ENCODE measurements around the gene LYST. TPM values are rescaled to one million over a fixed set of nuclear protein-coding genes. Genes with fewer than 3 reads are reported as not detected.
"Not testable (repeated sequence)": the region's sequence is repeated elsewhere in the genome, so short reads cannot be mapped to it uniquely, and the experiment has no call there.

LYST gene
- total RNA-seq, 1 donor from 2014 or later, result 51.0 TPM

- intact Hi-C loops (cut with micrococcal nuclease), result no loop called here
These were observed 41.5 kb downstream of the LYST start for GRCh38 chr1:235825229-235825628.

GRCh38 chr1:235823684-235824083 lies 43.0 kb downstream of the LYST start:
- intact Hi-C loops (cut with micrococcal nuclease), result no loop called here

- intact Hi-C loops (cut with micrococcal nuclease), result no loop called here
These were observed 44.0 kb downstream of the LYST start for GRCh38 chr1:235822685-235823084.

- intact Hi-C loops (cut with micrococcal nuclease), result no loop called here
These were observed 45.2 kb downstream of the LYST start for GRCh38 chr1:235821361-235821981.

GRCh38 chr1:235820061-235820460 lies 46.6 kb downstream of the LYST start:
- intact Hi-C loops (cut with micrococcal nuclease), result no loop called here

- intact Hi-C loops (cut with micrococcal nuclease), result no loop called here
These were observed 48.0 kb downstream of the LYST start for GRCh38 chr1:235818632-235819136.

GRCh38 chr1:235817101-235817728 lies 49.5 kb downstream of the LYST start:
- intact Hi-C loops (cut with micrococcal nuclease), result no loop called here

GRCh38 chr1:235809688-235810397 lies 56.9 kb downstream of the LYST start:
- intact Hi-C loops (cut with micrococcal nuclease), result no loop called here

GRCh38 chr1:235808223-235808622 lies 58.5 kb downstream of the LYST start:
- intact Hi-C loops (cut with micrococcal nuclease), result no loop called here

- intact Hi-C loops (cut with micrococcal nuclease), result no loop called here
These were observed 60.6 kb downstream of the LYST start for GRCh38 chr1:235806123-235806522.

- intact Hi-C loops (cut with micrococcal nuclease), result no loop called here
These were observed 63.9 kb downstream of the LYST start for GRCh38 chr1:235802573-235803346.

GRCh38 chr1:235799264-235799663 lies 67.4 kb downstream of the LYST start:
- intact Hi-C loops (cut with micrococcal nuclease), result no loop called here

GRCh38 chr1:235791532-235792060 lies 75.1 kb downstream of the LYST start:
- intact Hi-C loops (cut with micrococcal nuclease), result no loop called here

GRCh38 chr1:235790123-235790522 lies 76.6 kb downstream of the LYST start:
- intact Hi-C loops (cut with micrococcal nuclease), result no loop called here

GRCh38 chr1:235786227-235786898 lies 80.3 kb downstream of the LYST start:
- intact Hi-C loops (cut with micrococcal nuclease), result not testable (repeated sequence)

GRCh38 chr1:235784950-235785349 lies 81.8 kb downstream of the LYST start:
- intact Hi-C loops (cut with micrococcal nuclease), result loop anchor here (5.0 kb wide), 2 partner anchors 57 to 228 kb away; no protein-coding TSS in a partner anchor

- intact Hi-C loops (cut with micrococcal nuclease), result loop anchor here (1.0 to 5.0 kb wide), 5 partner anchors 59 to 278 kb away; partner anchors contain the start of gene B3GALNT2
These were observed 83.4 kb downstream of the LYST start for GRCh38 chr1:235783148-235783776.

GRCh38 chr1:235782601-235783000 lies 84.1 kb downstream of the LYST start:
- intact Hi-C loops (cut with micrococcal nuclease), result loop anchor here (2.0 to 5.0 kb wide), 3 partner anchors 60 to 278 kb away; partner anchors contain the start of gene B3GALNT2

GRCh38 chr1:235781807-235782206 lies 84.9 kb downstream of the LYST start:
- intact Hi-C loops (cut with micrococcal nuclease), result loop anchor here (2.0 to 5.0 kb wide), 3 partner anchors 60 to 277 kb away; partner anchors contain the start of gene B3GALNT2

GRCh38 chr1:235779770-235780169 lies 86.9 kb downstream of the LYST start:
- intact Hi-C loops (cut with micrococcal nuclease), result loop anchor here (5.0 kb wide), 2 partner anchors 63 to 222 kb away; no protein-coding TSS in a partner anchor

Measured in T-helper 1 cell treated with Interleukin-12 subunit alpha and Interleukin-12 subunit beta and Interleukin-4 antibody, amounts not matched to agents 30 ng/mL and 1 ng/mL, for 36 hours (primary cell).